Measurements from ENCODE around the gene RNF32. TPM values are rescaled to one million over a fixed set of nuclear protein-coding genes. Genes with fewer than 3 reads are reported as not detected.
A peak's percentile ranks its signal among the peaks of the same experiment; 100 is the strongest.

The RNF32 gene
- 1.4 and 3.8 TPM in 2 replicates for total RNA-seq (2014; rRNA removed; shearing (Covaris generic))

DNA sequence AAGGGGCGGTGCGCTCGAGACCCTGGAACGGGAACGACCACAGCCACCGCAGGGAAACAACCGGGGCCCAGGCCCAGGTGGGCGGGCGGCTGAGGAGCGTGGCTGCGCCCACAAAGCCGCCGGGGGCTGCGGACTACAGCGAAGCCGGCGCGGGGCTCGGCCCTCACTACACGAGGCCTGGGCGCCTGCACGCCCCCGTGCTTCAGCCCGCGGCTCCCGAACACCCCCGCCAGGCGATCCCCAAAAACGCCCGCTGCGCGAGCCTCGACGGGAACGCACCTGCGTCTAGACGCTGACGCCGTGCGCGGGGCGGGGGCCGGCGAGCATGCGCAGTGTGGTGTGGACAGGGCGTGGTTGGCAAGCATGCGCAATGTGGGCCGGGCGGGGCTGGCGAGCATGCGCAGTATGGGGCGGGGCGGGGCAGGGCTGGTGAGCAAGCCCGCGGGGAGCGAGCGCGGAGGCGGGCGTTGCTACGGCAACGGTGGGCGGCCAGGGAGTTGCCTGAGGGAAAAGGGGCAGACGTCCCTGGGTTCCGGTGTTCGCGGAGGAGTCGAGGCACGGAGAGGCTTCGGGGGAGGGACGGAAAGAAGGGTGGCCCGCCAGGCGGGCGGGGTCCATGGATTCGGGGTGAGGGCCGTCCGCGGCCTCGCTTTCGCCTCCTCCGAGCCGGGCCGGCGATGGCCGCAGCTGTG lies at the start of gene RNF32:
TSS of gene RNF32 (plus strand) at position 518 of the 692 bp plus-strand sequence. CDS start 3,104 bp downstream, outside the sequence.
- peak; percentile 88 for DNase-seq (ENCODE audit: low spot score)

DNA sequence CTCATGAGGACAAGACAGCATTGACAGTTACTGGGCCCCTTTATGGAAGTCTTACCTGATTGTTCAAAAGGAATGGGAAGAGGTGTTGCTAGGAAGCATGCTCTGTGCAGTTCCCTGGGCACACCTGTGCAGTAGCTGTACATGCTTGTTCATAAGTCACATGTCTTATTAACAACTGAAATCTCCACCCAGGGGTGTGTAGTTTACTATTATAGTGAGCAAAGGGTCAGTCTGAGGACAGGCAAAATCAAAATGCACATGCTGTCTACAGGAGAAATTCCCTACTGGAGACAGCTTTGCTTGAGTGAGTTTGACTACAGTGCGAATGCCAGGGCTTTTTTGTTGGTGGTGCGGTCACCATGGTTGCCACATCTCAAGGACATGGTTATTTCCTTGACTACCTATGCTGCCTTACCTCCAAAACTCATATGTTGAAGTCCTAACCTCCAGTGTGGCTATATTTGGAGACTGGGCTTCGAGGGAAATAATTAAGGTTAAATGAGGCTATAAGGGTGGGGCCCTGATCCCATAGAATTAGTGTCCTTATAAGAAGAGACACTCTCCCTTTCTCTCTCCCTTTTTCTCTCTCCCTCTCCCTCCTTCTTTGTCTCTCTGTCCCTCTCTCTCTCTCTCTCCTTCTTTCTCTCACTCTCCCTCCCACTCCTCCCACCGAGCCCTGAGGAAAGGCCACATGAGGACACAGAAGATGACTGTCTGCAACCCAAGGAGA lies 48.3 kb upstream of the RNF32 start:
- DNase-seq (ENCODE audit: low spot score): no peak

DNA sequence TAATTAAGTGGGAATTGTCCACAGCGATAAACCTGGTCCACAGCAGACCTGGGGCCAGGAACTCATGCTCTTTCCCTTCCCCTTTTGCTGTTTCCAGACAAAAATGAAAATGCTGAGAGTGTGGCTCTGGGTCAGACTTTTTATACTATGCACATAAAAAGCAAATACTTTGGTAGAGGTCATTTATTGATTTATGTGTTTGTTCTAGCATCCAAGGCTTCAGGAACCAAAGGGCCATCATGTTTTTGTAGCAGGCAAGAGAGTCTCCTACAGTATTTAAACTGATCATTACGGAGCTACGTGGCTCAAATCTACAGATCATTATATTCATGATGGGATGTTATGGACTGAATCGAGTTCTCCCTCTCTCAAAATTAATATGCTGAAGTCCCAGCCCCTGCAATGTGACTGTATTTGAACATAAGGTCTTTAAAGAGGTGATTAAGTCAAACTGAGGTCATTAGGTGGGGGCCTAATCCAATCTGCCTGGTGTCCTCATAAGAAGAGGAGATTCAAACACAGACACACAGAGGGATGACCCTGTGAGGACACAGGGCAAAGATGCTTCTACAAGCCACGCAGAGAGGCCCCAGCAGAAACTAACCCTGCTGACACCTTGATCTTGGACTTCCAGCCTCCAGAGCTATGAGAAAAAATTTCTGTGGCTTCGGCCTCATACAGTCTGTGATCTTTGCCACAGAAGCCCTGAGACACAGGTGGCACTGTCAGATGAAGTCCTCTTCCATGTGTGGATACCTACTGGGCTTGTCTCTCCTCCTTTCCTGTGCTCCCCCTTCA lies 46.1 kb upstream of the RNF32 start:
- no peak for DNase-seq (ENCODE audit: low spot score)

DNA sequence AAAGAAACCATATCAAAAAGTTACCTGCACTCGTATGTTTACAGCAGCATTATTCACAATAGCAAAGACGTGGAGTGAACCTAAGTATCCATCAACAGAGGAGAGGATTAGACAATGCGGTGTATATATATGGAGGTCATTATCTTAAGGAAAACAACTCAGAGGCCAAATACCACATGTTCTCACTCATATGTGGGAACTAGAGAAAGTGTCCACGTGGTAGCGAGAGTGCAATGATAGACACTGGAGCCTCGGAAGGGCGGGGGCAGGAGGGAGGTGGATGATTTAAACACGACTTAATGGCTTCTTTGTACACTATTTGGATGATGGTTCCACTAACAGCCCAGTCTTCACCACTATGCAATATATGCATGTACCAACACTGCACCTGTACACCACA lies 40.1 kb upstream of the RNF32 start:
- DNase-seq (ENCODE audit: low spot score): no peak

DNA sequence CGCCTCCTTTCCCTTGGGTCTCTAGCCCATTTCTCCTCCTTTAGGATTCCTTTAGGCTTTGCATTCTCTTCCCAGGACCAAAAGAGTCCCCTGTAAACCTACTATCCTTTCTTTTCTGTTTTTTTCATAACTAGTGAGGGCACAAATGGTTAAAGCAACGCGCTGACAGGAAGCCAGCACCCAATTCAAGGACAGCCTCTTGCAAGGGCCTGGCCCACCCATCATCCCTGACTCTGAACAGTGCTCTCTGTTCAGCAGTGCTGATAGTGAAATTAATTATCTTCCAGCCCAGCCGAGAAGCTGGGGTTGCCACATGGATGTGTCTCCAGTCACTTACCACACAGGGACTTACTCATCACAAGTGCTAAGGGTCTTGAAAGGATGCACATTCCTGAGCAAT lies 38.3 kb upstream of the RNF32 start:
- DNase-seq (ENCODE audit: low spot score): no peak

DNA sequence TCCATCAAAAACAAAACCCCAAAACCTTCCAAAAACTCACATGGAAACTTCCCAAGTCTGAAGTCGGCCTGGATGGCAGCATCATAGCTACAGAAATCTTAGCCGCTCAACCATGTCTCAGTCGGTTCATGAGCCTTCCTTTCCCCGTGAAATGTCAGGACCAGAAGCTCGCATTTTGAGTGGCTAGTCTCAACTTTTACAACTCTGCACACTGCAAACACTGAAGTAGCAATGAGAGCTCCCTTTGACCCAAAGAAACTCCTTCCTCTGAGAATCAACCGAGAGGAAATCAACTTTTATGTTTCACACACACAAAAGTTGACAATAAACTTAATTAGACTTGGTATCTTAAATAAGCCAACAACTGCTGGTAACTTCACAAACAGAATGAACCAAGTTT lies 37.6 kb upstream of the RNF32 start:
- no peak for DNase-seq (ENCODE audit: low spot score)

DNA sequence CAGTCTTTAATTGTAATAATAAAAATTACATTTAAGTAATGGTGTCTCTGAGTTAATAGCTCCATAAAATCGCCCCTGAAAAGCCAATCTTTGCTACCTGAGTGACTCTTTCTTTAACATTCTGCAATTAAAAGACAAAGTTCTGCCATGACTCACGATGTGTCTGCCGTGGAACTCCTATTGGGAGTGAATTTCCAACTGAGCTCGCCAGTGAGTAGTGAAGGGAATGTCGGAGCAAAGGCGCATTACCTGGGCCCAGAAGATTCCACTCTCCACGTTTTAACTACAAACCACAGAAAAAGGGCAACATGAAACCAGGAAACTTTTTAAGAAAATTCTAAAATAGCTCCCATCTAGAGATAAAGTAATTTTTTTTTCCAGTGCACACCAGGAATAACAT lies 36.9 kb upstream of the RNF32 start:
- DNase-seq (ENCODE audit: low spot score): no peak

DNA sequence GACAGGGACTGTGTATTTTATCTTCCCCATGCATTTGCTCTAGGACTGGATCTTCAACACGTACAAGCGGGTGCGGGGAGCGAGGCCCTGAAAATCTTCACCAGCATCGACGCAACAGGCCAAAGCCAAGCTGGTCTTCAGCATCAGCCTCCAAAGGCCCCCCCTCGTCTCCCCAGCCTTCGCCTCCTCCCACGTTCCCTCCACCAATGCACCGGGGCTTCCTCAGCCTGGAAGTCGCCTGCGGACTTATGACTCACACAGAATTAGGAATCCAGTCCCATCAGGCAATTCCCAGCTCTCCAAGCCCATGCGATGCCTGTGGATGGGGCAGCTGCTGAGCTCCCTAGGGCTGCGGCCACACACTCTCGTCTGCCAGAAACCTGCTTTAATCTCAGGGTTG lies 36.3 kb upstream of the RNF32 start:
- peak; percentile 39 for DNase-seq (ENCODE audit: low spot score)

DNA sequence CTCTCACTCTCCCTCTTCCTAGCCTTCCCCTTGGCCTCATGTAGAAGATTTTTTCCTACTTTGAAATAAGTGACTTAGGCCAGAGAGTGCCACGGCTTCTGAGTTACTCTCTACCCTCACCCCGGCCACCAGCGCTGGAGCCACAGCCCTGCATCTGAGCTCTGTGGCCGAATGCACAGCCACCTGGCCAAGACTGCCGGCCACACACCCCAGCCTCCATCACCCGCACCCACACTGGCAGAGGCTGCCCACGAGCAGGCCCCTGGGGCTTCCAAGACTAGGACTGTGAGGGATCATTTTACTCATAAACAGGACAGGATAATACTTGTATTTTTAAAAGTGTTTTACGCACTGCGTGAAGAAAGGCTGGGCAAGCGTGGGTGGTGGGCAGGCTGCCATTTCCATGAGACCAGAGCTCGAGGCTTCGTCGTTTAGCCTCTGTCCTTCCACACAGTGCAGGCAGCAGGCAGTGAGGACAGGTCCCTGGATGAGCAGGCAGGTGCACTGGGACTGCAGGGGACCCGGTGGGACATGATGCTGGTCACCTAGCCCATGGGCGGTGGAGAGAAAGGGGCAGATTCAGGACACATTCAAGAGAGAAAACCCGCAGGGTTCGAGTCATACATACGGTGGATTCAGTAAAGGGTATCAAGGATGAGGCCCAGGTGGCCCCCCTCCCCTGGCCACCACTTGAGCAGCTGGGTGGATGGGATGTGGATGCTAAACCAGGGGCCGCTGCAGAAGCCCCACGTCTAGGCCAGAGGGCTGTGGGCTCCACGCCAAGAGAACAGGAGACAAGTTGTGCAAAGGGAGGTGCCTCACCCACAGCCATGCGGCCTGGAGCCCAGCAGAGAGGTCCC lies 35.5 kb upstream of the RNF32 start:
- no peak for DNase-seq (ENCODE audit: low spot score)

DNA sequence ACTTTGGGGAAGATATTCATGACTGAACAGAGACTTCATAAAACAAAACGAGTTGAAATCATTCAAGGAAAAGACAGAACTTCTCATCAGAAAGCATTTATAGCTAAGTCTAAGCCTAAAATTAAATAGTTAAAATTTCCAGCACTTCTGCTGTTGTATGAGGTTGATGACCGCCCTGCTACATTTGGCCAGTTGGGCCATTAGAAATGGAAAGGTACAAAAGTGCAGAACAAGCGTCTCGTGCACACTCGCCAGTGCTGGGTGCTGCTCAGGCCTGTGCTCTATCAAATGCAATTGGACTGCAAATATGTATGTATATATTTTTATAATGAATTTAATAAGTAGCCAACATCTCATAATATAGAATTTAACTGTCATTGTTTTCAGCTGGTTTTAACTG lies 34.4 kb upstream of the RNF32 start:
- DNase-seq (ENCODE audit: low spot score): no peak

DNA sequence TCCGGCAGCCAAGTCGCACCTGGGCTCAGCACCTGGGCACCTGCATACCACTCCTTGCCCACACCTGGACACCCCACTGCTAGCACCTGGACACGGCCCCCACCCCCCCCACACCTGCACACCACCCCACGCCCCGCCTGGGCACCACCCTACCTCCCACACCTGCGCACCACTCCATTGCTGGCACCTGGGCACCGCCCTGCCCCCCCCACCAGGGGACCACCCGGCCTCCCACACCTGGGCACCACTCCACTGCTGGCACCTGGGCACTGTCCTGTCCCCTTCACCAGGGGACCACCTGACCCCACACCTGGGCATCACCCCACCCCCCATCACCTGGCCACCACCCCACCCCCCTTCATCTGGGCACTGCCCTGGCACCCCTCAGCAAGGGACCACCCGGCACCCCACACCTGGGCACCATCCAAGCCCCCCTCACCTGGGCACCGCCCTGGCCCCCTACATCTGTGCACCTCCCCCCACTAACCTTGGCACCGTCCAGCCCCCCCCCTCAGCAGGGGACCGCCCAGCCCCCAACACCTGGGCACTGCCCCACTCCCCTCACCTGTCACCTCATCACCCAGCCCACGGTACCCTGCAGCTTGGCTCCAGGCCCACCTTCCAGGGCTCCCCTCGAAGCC lies 33.8 kb upstream of the RNF32 start:
- DNase-seq (ENCODE audit: low spot score): no peak

DNA sequence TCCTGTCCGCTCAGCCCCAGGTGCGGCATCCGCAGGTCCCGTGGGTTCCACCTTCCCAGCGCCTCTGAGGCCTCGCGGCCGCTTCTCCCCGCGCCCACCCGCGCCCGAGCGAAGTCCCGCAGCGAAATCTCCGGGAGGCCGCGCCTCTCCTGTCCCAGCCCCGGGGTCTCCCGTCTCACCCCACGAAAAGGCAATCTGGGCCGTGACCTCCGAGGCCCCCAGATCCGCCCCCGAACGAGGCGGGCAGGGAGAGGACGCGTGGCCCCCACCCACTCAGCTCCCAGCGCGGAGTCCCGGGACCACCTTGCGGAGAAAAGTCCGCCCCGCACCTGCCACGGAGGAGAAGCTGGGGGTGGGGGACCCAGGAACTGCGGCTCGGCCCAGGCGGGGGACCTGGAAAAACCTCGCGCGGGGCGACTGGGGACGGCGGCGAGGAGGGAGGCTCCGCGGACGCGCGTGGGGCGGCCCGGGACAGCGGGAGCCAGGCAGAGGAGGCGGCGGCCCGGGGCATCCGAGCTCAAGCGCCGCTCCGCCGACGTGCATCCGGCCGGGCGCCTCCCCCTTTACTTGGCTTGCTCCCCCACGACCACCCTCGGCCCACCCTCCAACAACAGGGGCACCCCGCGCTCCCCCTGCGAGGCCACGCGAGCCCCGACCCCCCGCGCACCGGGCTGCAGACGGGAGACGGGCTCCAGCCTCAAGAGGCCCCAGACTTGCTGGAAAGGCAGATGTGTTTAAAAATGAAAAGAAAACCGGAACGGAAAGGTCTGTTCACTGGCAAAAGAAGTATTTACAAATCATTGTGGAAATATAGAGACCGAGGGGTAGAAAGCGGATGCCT lies 33.0 kb upstream of the RNF32 start:
- DNase-seq (ENCODE audit: low spot score): no peak

DNA sequence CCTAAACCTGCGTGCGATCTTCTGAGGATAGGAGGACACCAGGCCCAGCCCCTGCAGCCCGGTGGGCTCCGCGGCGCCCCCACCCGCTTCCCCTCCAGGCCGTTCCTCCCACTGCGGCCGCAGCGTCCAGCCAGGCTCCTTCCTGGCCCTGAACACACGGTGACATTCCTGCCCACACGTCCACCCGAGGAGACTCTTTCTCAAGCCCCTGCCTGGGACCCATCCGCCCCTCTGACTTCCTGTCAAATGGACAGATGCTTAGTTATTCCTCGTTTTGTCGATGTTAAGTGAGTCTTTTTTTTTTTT lies 32.4 kb upstream of the RNF32 start:
- DNase-seq (ENCODE audit: low spot score): no peak

DNA sequence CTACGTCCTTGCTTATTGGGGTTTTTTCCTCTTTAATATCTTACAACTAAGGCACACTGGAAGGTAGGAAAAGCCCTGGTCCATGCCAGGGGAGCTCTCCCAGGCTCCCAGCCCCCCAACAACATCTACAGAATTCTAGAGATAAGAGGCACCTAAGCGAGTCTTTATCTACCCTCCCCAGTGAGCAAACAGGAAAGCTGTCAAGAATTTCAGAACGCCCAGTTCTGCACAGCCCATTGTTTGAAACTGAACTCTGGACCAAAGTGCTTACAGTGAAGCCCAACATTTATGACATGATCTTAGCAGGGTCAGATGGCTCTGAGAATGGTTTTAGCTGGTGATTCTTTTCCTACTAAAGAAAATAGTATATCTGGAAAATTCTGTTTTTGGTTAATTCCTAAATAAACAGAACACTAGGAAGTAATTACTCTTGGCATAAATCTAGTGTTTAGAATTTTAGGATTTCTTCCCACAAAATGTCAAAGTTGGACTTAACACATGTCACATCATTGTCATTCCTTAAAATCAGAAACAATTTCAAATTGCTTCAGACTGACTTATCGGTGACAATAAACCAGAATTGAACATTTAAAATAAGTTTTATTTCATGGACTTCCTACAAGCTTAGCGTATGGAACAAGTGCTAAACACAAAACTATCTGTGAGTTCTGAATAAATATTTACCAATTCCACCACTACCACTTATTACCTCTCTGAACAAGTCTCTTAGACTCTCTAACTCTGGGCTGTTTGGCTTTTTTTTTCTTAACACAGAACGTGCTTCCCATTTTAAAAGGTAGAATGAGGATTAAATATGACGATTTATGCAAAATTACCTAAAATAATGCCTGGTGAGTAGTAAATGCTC lies 31.3 kb upstream of the RNF32 start:
- DNase-seq (ENCODE audit: low spot score): no peak

DNA sequence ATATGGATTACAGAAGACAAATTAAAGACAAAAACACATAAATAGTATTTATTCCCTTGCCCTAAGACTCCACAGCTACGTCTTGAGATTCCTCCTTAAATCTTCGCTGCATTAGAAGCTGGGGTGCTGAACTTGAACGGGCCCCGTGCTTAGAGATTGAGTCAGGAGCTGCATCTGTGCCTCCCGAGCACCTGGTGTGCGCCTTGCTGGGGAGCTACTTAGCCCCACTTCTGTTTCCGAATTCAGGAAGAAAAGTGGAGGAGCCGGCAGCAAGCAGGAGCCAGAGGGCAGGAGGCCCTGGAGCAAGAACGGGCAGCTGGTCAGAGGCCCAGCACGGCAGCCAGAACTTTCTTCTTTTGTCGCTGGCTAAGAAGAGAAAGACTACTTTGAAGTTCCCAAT lies 30.4 kb upstream of the RNF32 start:
- DNase-seq (ENCODE audit: low spot score): no peak

DNA sequence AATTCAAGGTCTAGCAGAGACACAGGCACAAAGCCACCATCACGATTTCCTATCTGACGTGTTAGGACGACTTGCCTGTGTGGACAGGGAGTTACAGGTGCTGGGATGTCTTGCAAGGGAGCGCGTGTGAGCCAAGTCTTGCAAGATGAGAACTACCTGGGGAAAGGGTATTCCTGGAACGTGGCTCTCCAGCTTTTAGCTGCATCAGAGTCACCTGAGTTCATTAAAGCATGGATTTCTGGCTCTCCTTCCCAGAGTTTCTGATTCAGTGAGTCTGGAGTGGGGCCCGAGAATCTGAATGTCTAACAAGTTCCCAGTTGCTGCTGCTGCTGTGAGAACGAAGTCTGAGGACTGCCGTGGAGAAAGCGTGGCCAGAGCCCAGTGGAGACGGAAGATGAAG lies 30.0 kb upstream of the RNF32 start:
- no peak for DNase-seq (ENCODE audit: low spot score)

DNA sequence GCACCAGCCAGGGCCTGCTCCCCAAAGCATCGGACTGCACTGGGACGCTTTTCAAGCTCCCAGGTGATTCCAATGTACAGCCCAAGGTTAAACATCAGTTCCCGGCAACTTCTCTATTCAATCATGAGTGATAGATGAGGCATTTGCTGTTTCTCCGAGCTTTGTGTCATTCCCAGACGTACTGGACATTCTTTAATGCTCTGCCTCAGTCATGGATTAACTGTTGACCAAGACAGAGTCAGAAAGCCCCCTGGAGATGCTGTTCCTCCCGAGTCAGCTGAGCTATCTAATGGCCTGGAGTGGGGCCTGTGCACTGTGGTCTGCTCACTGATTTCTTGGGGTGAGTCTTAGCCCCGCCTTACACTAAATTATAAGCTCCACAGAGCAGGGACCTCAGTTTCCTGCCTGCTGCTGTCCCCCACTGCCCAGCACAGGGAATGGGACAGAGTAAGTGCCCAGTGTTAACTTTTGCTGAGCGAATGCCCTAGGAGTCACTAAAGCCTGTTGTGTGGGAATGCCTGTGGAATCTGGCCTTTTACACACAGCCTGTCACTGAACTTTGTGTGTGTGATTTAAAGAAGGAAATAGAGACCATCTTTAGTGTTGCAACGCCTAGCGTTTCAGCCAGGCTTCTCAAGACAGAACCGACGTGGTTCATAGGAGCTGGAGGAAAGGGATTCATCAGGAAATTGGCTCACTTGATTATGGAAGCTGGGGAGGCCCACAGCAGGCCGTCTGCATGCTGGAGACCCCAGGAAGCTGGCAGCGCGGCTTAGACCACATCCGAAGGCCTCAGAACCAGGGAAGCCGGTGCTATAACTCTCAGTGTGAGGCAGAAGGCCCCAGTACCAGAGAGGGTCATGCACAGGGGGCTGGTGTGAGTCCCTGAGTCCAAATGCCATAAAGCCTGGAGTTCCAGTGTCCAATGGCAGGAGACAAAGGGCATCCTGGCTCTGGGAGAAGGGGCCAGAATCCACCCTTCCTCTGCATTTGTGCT lies 29.3 kb upstream of the RNF32 start:
- no peak for DNase-seq (ENCODE audit: low spot score)

DNA sequence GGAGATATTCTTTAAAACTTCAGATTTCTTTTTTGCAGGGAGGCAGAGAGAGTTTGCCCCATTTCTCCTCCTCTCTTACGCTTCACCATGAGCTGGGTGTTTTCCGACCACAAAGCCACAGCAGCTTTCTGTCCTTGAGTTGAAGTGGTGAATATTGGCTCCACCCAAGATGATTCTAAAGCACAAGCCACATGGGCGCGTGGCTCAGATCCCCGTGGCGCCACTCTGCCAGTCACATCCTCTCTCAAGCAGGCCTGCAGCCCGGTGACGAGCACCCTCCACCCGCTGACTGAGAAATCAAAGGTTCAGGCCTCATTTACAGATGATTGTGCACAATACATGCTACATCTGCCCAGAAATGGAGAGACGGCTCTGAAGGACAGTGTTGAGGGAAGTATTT lies 27.6 kb upstream of the RNF32 start:
- no peak for DNase-seq (ENCODE audit: low spot score)
